CD4-positive, alpha-beta T cell treated with Interferon gamma for 1 hour (primary cell): Measurements from ENCODE around the gene BEST1.
"Not testable (repeated sequence)": the region's sequence is repeated elsewhere in the genome, so short reads cannot be mapped to it uniquely, and the experiment has no call there.

Experiments
- DNase-seq: peaks from one replicate; pipeline ENCODE4 v3.0.0-alpha.2; 2020

BEST1 gene

GRCh38 chr11:61949169-61950034 lies 749 bp upstream of the BEST1 start:
- peak; percentile 64 for DNase-seq

GRCh38 chr11:61951484-61952135 lies 1.5 kb downstream of the BEST1 start:
- DNase-seq = no peak

- DNase-seq = no peak
Observed at GRCh38 chr11:61952882-61953281, 2.7 kb downstream of the BEST1 start.

- not testable (repeated sequence) for DNase-seq
Observed at GRCh38 chr11:61953632-61954031, 3.5 kb downstream of the BEST1 start.

- DNase-seq = no peak
Observed at GRCh38 chr11:61954106-61954850, 4.1 kb downstream of the BEST1 start.

- peak; percentile 73 for DNase-seq
Observed at GRCh38 chr11:61954851-61955421, 4.8 kb downstream of the BEST1 start.

GRCh38 chr11:61955422-61956135 lies 5.4 kb downstream of the BEST1 start:
- no peak for DNase-seq

GRCh38 chr11:61956191-61957020 lies 6.3 kb downstream of the BEST1 start:
- no peak for DNase-seq

GRCh38 chr11:61957021-61957770 lies 7.0 kb downstream of the BEST1 start:
- DNase-seq = no peak

- DNase-seq = no peak
Observed at GRCh38 chr11:61958590-61958989, 8.4 kb downstream of the BEST1 start.

- no peak for DNase-seq
Observed at GRCh38 chr11:61959114-61959513, 9.0 kb downstream of the BEST1 start.

- DNase-seq = no peak
Observed at GRCh38 chr11:61959678-61960077, 9.5 kb downstream of the BEST1 start.

GRCh38 chr11:61960532-61960931 lies 10.4 kb downstream of the BEST1 start:
- DNase-seq = no peak

- DNase-seq = peak; percentile 35
Observed at GRCh38 chr11:61961570-61962212, 11.5 kb downstream of the BEST1 start.

- DNase-seq = peak; percentile 52
Observed at GRCh38 chr11:61962213-61963015, 12.3 kb downstream of the BEST1 start.

GRCh38 chr11:61963016-61963281 lies 12.8 kb downstream of the BEST1 start:
- peak; percentile 75 for DNase-seq

GRCh38 chr11:61963282-61964057 lies 13.3 kb downstream of the BEST1 start:
- peak; percentile 75 for DNase-seq

- no peak for DNase-seq
Observed at GRCh38 chr11:61964058-61964665, 14.0 kb downstream of the BEST1 start.
